DOHH2 (cell line): ENCODE measurements around the gene MXD3.

Experiments
- H3F3A ChIP-seq: fragments of 200-600 bp; sonication (generic), shearing (Covaris generic); 2 replicates; pipeline ENCODE4 v1.6.0; 2016; ENCODE audit warnings: antibody characterized with exemption, mild to moderate bottlenecking; ENCODE audit not compliant: control insufficient read depth, insufficient read depth
- H3K27ac ChIP-seq: fragments of 200-600 bp; sonication (generic); 2 replicates; pipeline ENCODE4 v1.5.1; 2014; ENCODE audit warnings: low read depth, mild to moderate bottlenecking, low read length, moderate library complexity
- H3K27me3 ChIP-seq: fragments of 200-600 bp; sonication (generic); 2 replicates; pipeline ENCODE4 v1.6.1; 2014; ENCODE audit warnings: mild to moderate bottlenecking, low read length, mixed read lengths; ENCODE audit not compliant: control insufficient read depth
- H3K36me3 ChIP-seq: fragments of 200-600 bp; sonication (generic); 2 replicates; pipeline ENCODE4 v1.6.1; 2014; ENCODE audit warnings: mild to moderate bottlenecking, low read length, moderate library complexity, mixed read lengths; ENCODE audit not compliant: control insufficient read depth
- H3K4me1 ChIP-seq: fragments of 200-600 bp; sonication (generic); 2 replicates; pipeline ENCODE4 v1.6.1; 2014; ENCODE audit warnings: mild to moderate bottlenecking, low read length, mixed read lengths; ENCODE audit not compliant: control insufficient read depth
- H3K4me2 ChIP-seq: fragments of 200-600 bp; sonication (generic); 2 replicates; pipeline ENCODE4 v1.6.0; 2014; ENCODE audit warnings: mild to moderate bottlenecking, low read length, moderate library complexity
- H3K4me3 ChIP-seq: fragments of 200-600 bp; sonication (generic); 2 replicates; pipeline ENCODE4 v1.5.1; 2014; ENCODE audit warnings: mild to moderate bottlenecking, low read length, mixed read lengths
- H3K79me2 ChIP-seq: fragments of 200-600 bp; sonication (generic); 2 replicates; pipeline ENCODE4 v1.6.1; 2014; ENCODE audit warnings: mild to moderate bottlenecking, low read length, mixed read lengths; ENCODE audit not compliant: control insufficient read depth
- H3K9me2 ChIP-seq: fragments of 200-600 bp; sonication (generic); replicated peaks from 2 replicates; pipeline ENCODE4 v1.6.1; 2014; ENCODE audit warnings: mild to moderate bottlenecking, low read length, mixed read lengths; ENCODE audit not compliant: control insufficient read depth
- H3K9me3 ChIP-seq: fragments of 200-600 bp; sonication (generic); 2 replicates; pipeline ENCODE4 v1.6.1; 2014; ENCODE audit warnings: antibody characterized with exemption, low read length, mixed read lengths; ENCODE audit not compliant: control insufficient read depth, insufficient read depth
- H4K20me1 ChIP-seq: fragments of 200-600 bp; sonication (generic); 2 replicates; pipeline ENCODE4 v1.6.0; 2014; ENCODE audit warnings: low read depth, mild to moderate bottlenecking, antibody characterized with exemption, low read length, moderate library complexity; ENCODE audit not compliant: control insufficient read depth, insufficient read depth
- EZH2phosphoT487 ChIP-seq: fragments of 200-600 bp; sonication (generic); IDR thresholded peaks from 2 replicates; pipeline ENCODE4 v1.6.1; 2017; ENCODE audit warnings: borderline replicate concordance, mild to moderate bottlenecking, antibody characterized with exemption, low read length, moderate library complexity, mixed read lengths
- TF ChIP-seq, protein P1 (sequence below): fragments of 200-600 bp; sonication (generic); IDR thresholded peaks from one replicate; pipeline ENCODE4 v1.5.1; 2014; ENCODE audit warnings: antibody characterized with exemption, mild to moderate bottlenecking, low read depth, low read length; ENCODE audit not compliant: poor library complexity, severe bottlenecking

The MXD3 gene

DNA sequence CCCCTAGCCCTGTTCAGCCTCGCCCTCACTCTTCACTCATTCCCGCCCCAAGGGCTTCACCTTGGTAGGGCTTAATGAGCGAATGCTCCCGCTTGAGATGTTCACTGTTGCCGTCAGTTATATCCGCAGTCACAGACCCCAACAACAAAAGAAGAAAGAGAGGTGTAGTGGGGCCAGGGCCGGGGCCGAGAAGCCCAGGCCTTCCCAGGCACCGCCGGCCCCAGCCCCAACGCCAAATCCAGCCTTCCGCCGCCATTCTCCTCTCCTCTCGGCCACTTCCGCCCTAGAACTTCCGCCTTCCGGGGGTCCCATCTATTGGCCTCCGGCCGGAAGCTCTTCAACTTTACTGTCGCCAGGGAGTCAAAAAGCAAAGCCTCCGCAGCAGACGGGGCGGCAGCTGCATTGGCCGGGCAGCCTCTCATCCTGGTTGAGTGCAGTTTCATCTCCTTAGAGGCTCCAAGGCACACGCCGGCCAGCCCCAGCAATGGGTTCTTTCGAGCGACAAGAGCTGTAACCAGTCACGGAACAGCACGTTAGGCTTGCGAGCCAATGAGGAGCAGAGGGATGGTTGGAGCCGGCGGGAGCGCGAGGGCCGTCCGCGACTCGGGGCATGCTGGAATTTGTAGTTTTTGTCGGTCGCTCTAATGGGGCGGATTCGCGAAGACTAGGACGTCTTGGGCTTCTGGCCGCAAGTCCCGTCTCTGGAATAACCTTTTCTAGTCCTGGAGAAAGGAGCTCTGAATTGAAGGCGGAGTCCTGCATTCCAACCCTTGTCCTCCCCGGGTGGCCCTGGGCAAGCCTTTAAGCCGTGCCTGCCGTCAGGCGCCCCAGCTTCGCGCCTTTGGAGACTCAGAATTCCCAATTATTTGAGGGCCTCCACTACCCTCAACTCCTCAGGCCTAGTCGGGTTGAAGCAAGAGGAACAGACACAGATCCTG lies 40.0 kb upstream of the MXD3 start, which contains the start of gene LMAN2:
Gene LMAN2 (minus strand): TSS at position 277 of the 938 bp plus-strand sequence. CDS start 21 bp downstream, at position 256.
- H3K27me3 ChIP-seq = no peaks in the 10 kb centered on the region
- no peak for TF ChIP-seq EZH2phosphoT487
- TF ChIP-seq, protein P1, sequence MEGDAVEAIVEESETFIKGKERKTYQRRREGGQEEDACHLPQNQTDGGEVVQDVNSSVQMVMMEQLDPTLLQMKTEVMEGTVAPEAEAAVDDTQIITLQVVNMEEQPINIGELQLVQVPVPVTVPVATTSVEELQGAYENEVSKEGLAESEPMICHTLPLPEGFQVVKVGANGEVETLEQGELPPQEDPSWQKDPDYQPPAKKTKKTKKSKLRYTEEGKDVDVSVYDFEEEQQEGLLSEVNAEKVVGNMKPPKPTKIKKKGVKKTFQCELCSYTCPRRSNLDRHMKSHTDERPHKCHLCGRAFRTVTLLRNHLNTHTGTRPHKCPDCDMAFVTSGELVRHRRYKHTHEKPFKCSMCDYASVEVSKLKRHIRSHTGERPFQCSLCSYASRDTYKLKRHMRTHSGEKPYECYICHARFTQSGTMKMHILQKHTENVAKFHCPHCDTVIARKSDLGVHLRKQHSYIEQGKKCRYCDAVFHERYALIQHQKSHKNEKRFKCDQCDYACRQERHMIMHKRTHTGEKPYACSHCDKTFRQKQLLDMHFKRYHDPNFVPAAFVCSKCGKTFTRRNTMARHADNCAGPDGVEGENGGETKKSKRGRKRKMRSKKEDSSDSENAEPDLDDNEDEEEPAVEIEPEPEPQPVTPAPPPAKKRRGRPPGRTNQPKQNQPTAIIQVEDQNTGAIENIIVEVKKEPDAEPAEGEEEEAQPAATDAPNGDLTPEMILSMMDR = no peak
- H3K27ac ChIP-seq = peak within 1 kb of the TSS; percentile 90
- peaks cover 35% of the 10 kb centered on the region for H3K36me3 ChIP-seq
- peaks cover 48% of the 10 kb centered on the region for H3K79me2 ChIP-seq
- peaks cover 19% of the 10 kb centered on the region; the same call in 1 of the 2 replicates for H4K20me1 ChIP-seq
- peak within 1 kb of the TSS; percentile 71 for H3K4me2 ChIP-seq
- 0 out of 2 replicates have a peak, but pooled peaks cover 4% of the 10 kb centered on the region for H3F3A ChIP-seq
- peaks cover 4% of the 10 kb centered on the region; the same call in 1 of the 2 replicates for H3K9me3 ChIP-seq
- peaks cover 44% of the 10 kb centered on the region for H3K4me1 ChIP-seq
- H3K9me2 ChIP-seq = no peaks in the 10 kb centered on the region
- H3K4me3 ChIP-seq = peak within 1 kb of the TSS; percentile 89

DNA sequence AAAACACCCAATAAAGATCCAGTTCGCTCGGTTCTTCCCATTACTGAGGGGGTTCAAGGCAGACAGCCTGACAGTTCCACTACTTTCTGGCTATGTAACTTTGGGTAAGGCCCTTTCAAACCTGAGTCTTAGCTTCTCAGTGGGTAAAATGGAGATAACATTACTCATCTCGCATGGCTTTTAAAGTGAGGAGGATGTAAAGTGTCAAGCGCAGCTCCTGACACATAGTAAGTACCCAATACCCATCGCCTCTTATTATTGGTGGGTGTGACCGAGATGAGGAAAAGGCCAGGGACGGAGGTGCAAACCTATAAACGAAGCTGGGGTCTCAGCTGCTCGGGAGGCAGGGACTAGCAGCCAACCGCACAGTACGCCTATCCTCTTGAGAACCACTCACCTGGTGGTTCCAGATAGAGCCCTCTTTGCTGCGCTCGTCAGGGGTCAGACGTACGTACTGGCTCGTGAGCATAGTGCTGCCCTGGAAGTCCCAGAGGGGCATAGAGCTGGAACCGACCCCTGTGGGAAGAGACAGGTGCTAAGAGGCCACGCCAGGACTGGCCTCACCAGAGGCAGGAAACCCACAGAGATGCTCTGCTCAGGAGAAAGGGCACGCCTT lies 39.2 kb upstream of the MXD3 start:
- 0 out of 2 replicates have a peak, but pooled peaks cover 3% of the 10 kb centered on the region for H3F3A ChIP-seq

DNA sequence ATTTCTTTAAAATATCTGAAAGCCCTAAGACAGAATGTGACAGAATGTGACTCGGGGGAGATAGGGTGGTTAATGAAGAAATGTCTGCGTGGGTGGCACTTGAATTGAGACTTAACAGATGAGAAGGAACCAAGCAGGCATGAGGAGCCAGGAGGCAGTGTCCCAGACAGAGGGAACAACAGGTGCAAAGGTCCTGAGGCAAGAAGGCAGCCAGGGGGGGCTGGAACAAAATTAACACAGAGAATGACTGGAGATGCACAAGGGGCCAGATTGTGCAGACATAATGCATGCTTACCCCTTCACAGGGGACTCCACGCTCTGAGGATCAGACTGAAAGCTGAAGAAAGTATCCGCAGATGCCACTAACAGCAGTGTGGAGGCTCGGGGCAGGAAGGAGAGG lies 38.1 kb upstream of the MXD3 start:
- Histone ChIP-seq H3K27me3 (no peaks in the 10 kb centered on the region), H3K4me1 (peaks cover 33% of the 10 kb centered on the region), H3K4me3 (peak overlapping the region; percentile 89), H3K9me3 (no peaks in the 10 kb centered on the region), H3K4me2 (peak overlapping the region; percentile 71), H3K27ac (no peak overlapping the region), H3K9me2 (no peaks in the 10 kb centered on the region), H4K20me1 (peaks cover 19% of the 10 kb centered on the region; the same call in 1 of the 2 replicates), H3K36me3 (peaks cover 43% of the 10 kb centered on the region), H3K79me2 (peaks cover 65% of the 10 kb centered on the region), H3F3A (0 out of 2 replicates have a peak, but pooled peaks cover 3% of the 10 kb centered on the region)
- TF ChIP-seq, protein P1 = no peak
- TF ChIP-seq EZH2phosphoT487 = no peak

More for the DNA sequence above, 39.2 kb upstream of the MXD3 start:
- Histone ChIP-seq H3K79me2 (peaks cover 56% of the 10 kb centered on the region), H3K4me3 (peak overlapping the region; percentile 89), H3K27ac (peak overlapping the region; percentile 90), H3K36me3 (peaks cover 43% of the 10 kb centered on the region), H3K9me3 (peaks cover 4% of the 10 kb centered on the region; the same call in 1 of the 2 replicates), H4K20me1 (peaks cover 19% of the 10 kb centered on the region; the same call in 1 of the 2 replicates), H3K4me1 (peaks cover 36% of the 10 kb centered on the region), H3K9me2 (no peaks in the 10 kb centered on the region), H3K27me3 (no peaks in the 10 kb centered on the region), H3K4me2 (peak overlapping the region; percentile 71)
- no peak for TF ChIP-seq EZH2phosphoT487
- TF ChIP-seq, protein P1 = no peak
